Loucy (cell line): Measurements from ENCODE around the gene SDK1.

ENCODE experiments used
- H2AFZ ChIP-seq: fragments of 200-600 bp; sonication (generic); 2 replicates; pipeline ENCODE4 v1.6.0; 2016; ENCODE audit warnings: antibody characterized with exemption, mild to moderate bottlenecking, low read length, moderate library complexity
- H3F3A ChIP-seq: fragments of 200-600 bp; 2 replicates; pipeline ENCODE4 v1.6.0; 2016; ENCODE audit warnings: antibody characterized with exemption, low read depth, mild to moderate bottlenecking
- H3K27me3 ChIP-seq: fragments of 200-600 bp; sonication (generic); 2 replicates; pipeline ENCODE4 v1.6.1; 2014; ENCODE audit warnings: low read length, mild to moderate bottlenecking; ENCODE audit not compliant: insufficient read depth, poor library complexity, severe bottlenecking
- H3K36me3 ChIP-seq: fragments of 200-600 bp; sonication (generic); 2 replicates; pipeline ENCODE4 v1.6.1; 2016; ENCODE audit warnings: low read length; ENCODE audit not compliant: insufficient read depth
- H3K4me1 ChIP-seq: fragments of 200-600 bp; sonication (generic); 2 replicates; pipeline ENCODE4 v1.5.1; 2014; ENCODE audit warnings: low read length, mild to moderate bottlenecking; ENCODE audit not compliant: insufficient read depth, poor library complexity, severe bottlenecking
- H3K4me2 ChIP-seq: fragments of 200-600 bp; sonication (generic); 2 replicates; pipeline ENCODE4 v1.6.0; 2014; ENCODE audit warnings: antibody characterized with exemption, low read length, low read depth, mild to moderate bottlenecking; ENCODE audit not compliant: poor library complexity, severe bottlenecking
- H3K4me3 ChIP-seq: fragments of 200-600 bp; sonication (generic); 2 replicates; pipeline ENCODE4 v1.5.1; 2014; ENCODE audit warnings: low read length, mild to moderate bottlenecking, mixed read lengths; ENCODE audit not compliant: poor library complexity, severe bottlenecking
- H3K79me2 ChIP-seq: fragments of 200-600 bp; sonication (generic); 2 replicates; pipeline ENCODE4 v1.6.1; 2014; ENCODE audit warnings: low read length; ENCODE audit not compliant: insufficient read depth
- H3K9ac ChIP-seq: fragments of 200-600 bp; sonication (generic); 2 replicates; pipeline ENCODE4 v1.6.0; 2014; ENCODE audit warnings: mild to moderate bottlenecking, low read depth, low read length, moderate library complexity; ENCODE audit not compliant: poor library complexity, severe bottlenecking
- H3K9me2 ChIP-seq: fragments of 200-600 bp; sonication (generic); replicated peaks from 2 replicates; pipeline ENCODE4 v1.6.1; 2016; ENCODE audit warnings: low read depth, low read length, mixed read lengths
- H3K9me3 ChIP-seq: fragments of 200-600 bp; sonication (generic); 2 replicates; pipeline ENCODE4 v1.6.1; 2014; ENCODE audit warnings: mild to moderate bottlenecking, antibody characterized with exemption, low read length, low read depth; ENCODE audit not compliant: insufficient read depth
- H4K20me1 ChIP-seq: fragments of 200-600 bp; sonication (generic); 2 replicates; pipeline ENCODE4 v1.6.0; 2014; ENCODE audit warnings: antibody characterized with exemption, low read length, mild to moderate bottlenecking; ENCODE audit not compliant: insufficient read depth, poor library complexity, severe bottlenecking
- EZH2phosphoT487 ChIP-seq: fragments of 200-600 bp; IDR thresholded peaks from 2 replicates; pipeline ENCODE4 v1.6.1; 2018; ENCODE audit warnings: antibody characterized with exemption, mild to moderate bottlenecking, moderate library complexity, borderline replicate concordance
- TF ChIP-seq, protein P1 (sequence below): fragments of 200-600 bp; sonication (generic); conservative IDR thresholded peaks from 2 replicates; pipeline ENCODE4 v1.5.1; 2014; ENCODE audit warnings: mild to moderate bottlenecking, antibody characterized with exemption, low read length

SDK1 gene

GRCh38 chr7:3887096-3887690, 586.1 kb downstream of the SDK1 start:
- Histone ChIP-seq H3K9me3 (peaks cover 6% of the 10 kb centered on the region; the same call in 1 of the 2 replicates), H3K9ac (no peak overlapping the region), H3K4me3 (no peak overlapping the region), H2AFZ (no peak overlapping the region), H3F3A (no peaks in the 10 kb centered on the region), H3K4me2 (no peak overlapping the region), H3K9me2 (no peaks in the 10 kb centered on the region), H4K20me1 (no peaks in the 10 kb centered on the region), H3K79me2 (no peaks in the 10 kb centered on the region), H3K27me3 (no peaks in the 10 kb centered on the region), H3K4me1 (no peaks in the 10 kb centered on the region), H3K36me3 (no peaks in the 10 kb centered on the region)
- TF ChIP-seq, protein P1, sequence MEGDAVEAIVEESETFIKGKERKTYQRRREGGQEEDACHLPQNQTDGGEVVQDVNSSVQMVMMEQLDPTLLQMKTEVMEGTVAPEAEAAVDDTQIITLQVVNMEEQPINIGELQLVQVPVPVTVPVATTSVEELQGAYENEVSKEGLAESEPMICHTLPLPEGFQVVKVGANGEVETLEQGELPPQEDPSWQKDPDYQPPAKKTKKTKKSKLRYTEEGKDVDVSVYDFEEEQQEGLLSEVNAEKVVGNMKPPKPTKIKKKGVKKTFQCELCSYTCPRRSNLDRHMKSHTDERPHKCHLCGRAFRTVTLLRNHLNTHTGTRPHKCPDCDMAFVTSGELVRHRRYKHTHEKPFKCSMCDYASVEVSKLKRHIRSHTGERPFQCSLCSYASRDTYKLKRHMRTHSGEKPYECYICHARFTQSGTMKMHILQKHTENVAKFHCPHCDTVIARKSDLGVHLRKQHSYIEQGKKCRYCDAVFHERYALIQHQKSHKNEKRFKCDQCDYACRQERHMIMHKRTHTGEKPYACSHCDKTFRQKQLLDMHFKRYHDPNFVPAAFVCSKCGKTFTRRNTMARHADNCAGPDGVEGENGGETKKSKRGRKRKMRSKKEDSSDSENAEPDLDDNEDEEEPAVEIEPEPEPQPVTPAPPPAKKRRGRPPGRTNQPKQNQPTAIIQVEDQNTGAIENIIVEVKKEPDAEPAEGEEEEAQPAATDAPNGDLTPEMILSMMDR: no peak
- no peak for TF ChIP-seq EZH2phosphoT487

DNA sequence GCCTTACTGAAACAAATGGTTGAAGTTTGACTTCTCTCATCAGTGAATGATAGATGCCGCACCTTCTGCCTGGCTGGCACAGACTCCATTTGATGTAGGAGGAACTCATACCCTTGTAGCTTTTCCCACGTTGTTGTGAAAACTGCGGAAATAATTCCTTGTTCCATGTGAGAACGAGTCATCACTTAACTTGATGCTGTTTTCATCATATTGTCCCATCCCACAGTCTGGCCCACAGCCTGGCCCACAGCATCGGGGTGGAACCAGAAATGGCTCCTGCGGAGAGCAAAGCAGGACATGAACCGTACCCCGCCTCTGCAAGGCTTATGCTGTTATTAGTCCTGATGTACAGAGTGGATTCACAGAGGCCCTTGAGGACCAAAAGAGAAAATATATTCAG, 587.0 kb downstream of the SDK1 start:
- H3K36me3 ChIP-seq: no peaks in the 10 kb centered on the region
- TF ChIP-seq EZH2phosphoT487: no peak
- TF ChIP-seq, protein P1: no peak
- H3F3A ChIP-seq: no peaks in the 10 kb centered on the region

GRCh38 chr7:3892157-3892556, 591.1 kb downstream of the SDK1 start:
- no peak overlapping the region for H3K4me2 ChIP-seq
- no peaks in the 10 kb centered on the region for H3K79me2 ChIP-seq
- H3K9me2 ChIP-seq: no peaks in the 10 kb centered on the region
- no peaks in the 10 kb centered on the region for H3K4me1 ChIP-seq
- H3F3A ChIP-seq: no peaks in the 10 kb centered on the region
- TF ChIP-seq, protein P1: no peak
- no peak for TF ChIP-seq EZH2phosphoT487
- H3K9ac ChIP-seq: no peak overlapping the region
- H3K4me3 ChIP-seq: no peak overlapping the region
- H3K36me3 ChIP-seq: no peaks in the 10 kb centered on the region
- no peaks in the 10 kb centered on the region for H3K27me3 ChIP-seq
- H4K20me1 ChIP-seq: no peaks in the 10 kb centered on the region
- H2AFZ ChIP-seq: no peak overlapping the region
- no peaks in the 10 kb centered on the region; the same call in 1 of the 2 replicates for H3K9me3 ChIP-seq

More for the DNA sequence above, 587.0 kb downstream of the SDK1 start:
- H2AFZ ChIP-seq: no peak overlapping the region
- H3K4me1 ChIP-seq: no peaks in the 10 kb centered on the region
- H3K9me2 ChIP-seq: no peaks in the 10 kb centered on the region
- H3K4me3 ChIP-seq: no peak overlapping the region
- H4K20me1 ChIP-seq: no peaks in the 10 kb centered on the region
- no peaks in the 10 kb centered on the region for H3K27me3 ChIP-seq
- peaks cover 6% of the 10 kb centered on the region; the same call in 1 of the 2 replicates for H3K9me3 ChIP-seq
- H3K4me2 ChIP-seq: no peak overlapping the region
- no peak overlapping the region for H3K9ac ChIP-seq
- no peaks in the 10 kb centered on the region for H3K79me2 ChIP-seq
